Measurements from ENCODE around the gene CLN5.
A peak's percentile ranks its signal among the peaks of the same experiment; 100 is the strongest.
"Not testable (repeated sequence)": the region's sequence is repeated elsewhere in the genome, so short reads cannot be mapped to it uniquely, and the experiment has no call there.

The CLN5 gene

DNA sequence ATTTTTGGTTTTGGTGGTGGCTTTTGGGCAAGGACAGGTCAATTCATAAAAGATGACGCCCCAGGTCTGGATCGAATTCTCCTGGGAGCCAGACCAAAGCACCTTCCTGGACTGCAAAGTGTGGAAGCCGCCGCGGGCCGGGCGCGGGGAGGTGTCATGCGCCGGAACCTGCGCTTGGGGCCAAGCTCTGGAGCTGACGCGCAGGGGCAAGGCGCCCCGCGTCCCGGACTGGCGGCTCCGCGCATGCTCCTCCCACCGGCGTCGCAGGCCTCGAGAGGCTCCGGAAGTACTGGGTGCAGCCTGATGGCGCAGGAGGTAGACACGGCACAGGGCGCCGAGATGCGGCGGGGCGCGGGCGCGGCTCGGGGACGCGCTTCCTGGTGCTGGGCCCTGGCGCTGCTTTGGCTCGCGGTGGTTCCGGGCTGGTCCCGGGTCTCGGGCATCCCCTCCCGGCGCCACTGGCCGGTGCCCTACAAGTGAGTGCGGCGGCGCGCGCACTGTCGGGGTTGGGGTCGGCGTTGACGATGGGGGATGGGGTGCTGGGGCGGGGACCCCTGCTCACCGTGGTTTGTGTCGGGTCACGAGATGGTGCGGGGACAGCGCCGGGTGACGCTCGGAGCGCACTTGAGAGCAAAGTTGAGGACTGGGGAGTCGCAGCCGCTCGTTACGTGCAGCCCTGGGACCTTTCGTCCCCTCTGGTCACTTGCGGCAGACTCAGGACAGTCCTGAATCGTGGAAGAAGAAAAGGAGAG, at the start of gene CLN5:
Gene CLN5, plus strand, starts transcription at position 286 of the 752 bp plus-strand sequence. Its CDS starts 18 bp downstream, at position 304.
- DNase-seq = peak; percentile 91

- no peak for DNase-seq
Measured at GRCh38 chr13:76942363-76942762, 49.5 kb upstream of the CLN5 start.

DNA sequence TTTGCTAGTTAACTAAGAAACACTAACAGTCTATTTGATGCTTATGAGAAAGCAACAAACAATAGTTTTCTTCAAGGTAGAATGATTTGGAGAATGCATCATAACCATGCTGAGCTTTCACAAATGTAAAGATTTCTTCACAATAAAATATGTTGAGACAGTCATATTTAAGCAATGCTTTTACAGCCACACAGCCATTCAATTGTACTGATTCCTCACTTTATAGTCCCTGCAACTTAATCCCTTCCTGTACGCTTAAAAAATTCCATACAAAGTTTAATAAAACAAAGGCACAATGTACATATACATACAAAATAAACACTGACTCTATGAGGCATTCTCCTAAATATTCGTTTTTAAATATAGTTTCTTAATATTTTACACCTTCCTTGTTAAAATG, 48.2 kb upstream of the CLN5 start:
- DNase-seq = no peak

GRCh38 chr13:76944456-76944855, 47.4 kb upstream of the CLN5 start:
- DNase-seq = no peak

- no peak for DNase-seq
Measured at GRCh38 chr13:76948149-76948548, 43.7 kb upstream of the CLN5 start, which contains the start of gene ACOD1. Gene ACOD1, plus strand, starts transcription at chr13:76948511. Its CDS starts 48 bp downstream, at chr13:76948559.

GRCh38 chr13:76950101-76950500, 41.8 kb upstream of the CLN5 start:
- DNase-seq = no peak

DNA sequence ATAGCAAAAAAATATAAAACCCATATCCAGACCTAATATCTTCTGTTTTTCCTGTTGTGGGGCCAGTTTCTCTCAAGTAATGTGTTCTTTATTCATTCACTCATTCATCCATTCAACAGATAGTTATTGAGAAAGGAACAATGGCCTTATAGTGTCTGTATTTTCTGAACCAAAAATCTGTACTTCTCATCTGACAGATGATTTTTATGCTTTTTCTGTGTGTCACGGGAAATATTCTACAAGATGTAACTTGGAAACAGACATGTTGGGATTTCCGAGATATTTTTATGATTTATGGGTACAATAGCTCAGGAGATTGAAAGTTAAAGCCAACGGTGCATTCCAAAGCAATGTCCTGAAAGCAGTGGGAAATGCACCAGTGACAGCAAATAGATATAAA, 37.9 kb upstream of the CLN5 start:
- no peak for DNase-seq

DNA sequence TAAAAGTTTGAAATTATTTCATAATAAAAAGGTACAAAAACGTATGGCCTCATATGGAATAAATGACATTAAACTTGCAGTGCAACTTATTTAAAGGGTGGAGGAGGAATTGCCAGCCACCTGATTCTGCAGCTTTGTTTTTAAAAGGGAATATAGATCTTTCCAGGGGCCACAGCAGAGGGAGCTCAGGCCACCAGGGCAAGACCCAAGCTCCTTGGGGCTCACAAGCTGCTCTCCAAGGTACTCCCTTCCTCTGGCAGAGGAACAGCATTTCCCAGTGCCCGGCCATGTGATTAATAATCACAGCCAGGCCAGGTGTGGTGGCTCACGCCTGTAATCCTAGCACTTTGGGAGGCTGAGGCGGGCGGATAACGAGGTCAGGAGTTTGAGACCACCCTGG, 37.3 kb upstream of the CLN5 start:
- DNase-seq = no peak

GRCh38 chr13:76955193-76955592, 36.7 kb upstream of the CLN5 start:
- no peak for DNase-seq

DNA sequence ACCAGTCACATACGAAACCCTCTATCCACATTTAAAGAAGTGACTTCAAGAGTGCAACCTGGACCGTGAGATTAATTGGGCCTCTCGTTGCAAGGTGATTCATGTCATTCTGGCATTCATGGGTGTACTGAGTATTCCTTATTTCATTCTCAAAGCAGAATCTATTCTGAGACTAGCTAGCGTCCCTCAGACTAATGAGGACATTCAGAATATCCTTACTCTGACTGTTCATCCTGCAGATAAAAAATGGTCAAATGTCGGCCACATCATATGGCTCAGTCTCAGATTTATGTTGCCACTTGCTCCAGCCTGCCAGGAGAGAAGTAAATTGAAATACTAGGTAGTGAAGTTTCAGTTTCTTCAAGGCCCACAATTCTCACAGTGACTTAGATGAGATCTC, 36.2 kb upstream of the CLN5 start:
- no peak for DNase-seq

DNA sequence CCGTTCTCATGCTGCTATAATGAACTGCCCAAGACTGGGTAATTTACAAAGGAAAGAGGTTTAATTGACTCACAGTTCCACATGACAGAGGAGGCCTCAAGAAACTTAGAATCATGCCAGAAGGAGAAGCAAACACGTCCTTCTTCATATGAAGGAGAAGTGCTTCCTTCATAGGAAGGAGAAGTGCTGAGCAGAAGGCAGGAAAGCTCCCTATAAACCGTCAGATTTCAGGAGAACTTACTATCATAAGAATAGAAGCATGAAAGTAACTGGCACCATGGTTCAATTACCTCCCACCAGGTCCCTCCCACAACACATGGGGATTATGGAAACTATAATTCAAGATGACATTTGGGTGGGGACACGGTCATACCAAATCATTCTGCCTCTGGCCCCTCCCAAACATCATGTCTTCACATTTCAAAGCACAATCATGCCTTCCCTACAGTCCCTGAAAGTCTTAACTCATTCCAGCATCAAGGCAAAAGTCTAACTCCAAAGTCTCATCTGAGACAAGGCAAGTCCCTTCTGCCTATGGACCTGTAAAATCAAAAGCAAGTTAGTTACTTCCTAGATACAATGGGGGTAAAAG, 32.9 kb upstream of the CLN5 start:
- DNase-seq = no peak

GRCh38 chr13:76959734-76960133, 32.1 kb upstream of the CLN5 start:
- not testable (repeated sequence) for DNase-seq

DNA sequence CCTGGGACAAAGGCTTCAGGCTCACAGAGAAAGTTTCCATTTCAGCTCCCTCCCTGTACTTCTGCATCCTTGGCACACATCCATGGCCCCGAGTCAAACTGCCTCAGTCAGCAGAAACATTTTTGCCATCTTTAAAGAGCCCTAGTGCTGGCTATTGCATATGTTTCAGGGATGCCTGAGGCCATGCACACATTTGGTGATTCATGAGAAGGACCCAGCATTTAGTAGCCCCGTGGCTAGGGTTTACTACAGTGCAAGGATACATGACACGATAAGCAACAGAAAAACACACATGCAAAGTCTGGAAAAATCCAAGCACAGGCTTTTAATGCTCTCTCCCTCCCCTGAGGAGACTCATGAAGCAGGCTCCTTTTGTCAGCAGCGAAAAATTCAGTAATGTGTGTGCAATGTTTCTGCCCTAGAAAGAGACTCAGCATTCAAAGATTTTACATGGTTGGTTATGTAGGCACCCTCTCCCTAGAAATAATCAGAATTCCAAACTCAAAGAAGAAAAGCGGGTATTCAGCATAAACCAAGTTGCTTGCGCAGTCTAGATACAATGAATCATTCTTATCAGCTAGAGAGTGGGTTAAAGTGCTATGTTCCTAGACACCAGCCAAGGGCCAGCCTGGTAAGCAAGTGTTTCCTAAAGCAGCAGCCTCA, 26.0 kb upstream of the CLN5 start:
- DNase-seq = no peak

- DNase-seq = no peak
Measured at GRCh38 chr13:76967031-76967430, 24.9 kb upstream of the CLN5 start.

GRCh38 chr13:76968041-76968440, 23.8 kb upstream of the CLN5 start:
- DNase-seq = no peak

- no peak for DNase-seq
Measured at GRCh38 chr13:76969488-76970365, 22.2 kb upstream of the CLN5 start.

- no peak for DNase-seq
Measured at GRCh38 chr13:76971215-76971614, 20.7 kb upstream of the CLN5 start.

DNA sequence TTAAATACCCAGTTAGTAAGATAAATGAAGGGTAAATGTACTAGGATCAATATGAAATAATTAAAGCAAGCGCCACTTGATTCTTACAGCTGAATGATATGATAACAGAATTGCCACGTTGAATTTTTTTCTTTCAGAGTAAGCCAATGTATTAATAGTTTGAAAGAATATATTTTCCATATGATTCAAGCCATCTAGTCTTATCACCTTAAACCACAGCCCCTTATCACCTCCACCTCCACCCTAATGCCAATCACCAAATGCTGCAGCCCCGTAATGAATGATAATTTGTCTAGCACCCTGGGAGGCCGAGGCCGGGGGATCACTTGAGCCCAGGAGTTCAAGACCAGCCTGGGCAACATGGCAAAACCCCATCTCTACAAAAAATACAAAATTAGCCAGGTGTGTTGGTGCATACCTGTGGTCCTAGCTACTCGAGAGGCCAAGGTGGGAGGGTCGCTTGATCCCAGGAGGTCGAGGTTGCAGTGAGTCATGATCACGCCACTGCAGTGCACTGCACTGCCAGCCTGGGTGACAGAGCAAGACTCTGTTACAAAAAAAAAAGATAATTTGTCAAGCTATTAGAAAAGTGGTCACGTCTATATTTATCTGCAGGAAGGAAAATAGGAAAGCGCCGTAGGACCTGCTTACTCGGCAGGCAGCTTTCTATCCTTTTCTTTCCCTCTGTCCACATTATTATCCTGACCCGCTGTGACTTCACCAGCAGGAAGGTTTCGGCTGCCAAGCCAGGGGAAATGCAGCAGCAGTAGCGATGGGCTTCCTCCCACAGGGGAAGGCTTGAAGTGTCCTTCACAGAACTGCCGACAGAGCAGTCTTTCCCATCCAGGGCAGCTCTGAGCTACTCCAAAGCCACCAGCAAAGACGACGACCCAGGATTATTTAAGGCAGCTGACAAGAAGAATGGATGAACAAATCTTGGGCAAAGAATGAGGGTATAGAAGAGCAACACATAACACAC, 19.7 kb upstream of the CLN5 start:
- DNase-seq = no peak

DNA sequence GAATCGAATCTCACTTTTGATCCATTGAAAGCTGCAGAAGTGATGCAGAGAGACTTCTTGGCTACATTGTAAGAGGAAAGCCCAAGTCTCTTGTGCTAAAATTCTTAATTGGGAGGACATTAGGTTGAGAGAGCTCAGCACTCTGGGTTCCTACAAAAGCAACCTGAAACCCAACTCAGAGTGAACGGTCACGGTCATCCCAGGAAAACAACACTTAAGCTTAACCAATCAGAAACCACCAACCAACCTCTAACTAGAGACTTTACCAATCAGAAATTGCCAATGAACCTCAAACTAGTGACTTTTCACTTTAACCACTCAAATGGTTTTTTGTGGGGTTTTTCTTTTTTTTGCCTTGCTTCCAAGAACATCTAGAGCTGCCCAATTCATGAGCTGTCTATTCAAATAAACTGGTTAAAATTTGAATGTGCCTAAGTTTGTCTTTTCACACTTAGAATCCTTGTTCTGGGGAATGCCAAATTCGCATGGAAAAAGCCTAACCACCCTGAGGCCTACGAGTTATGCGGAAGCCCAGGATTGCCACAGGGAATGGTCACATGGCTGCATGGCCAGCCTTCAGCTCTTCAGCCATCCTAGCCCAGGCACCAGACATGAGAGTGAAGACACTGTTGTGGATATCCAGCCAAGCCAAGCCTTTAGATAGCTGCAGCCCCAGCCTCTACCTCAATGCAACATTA, 17.8 kb upstream of the CLN5 start:
- no peak for DNase-seq

- no peak for DNase-seq
Measured at GRCh38 chr13:76974618-76974975, 17.3 kb upstream of the CLN5 start.

GRCh38 chr13:76975863-76976262, 16.0 kb upstream of the CLN5 start:
- DNase-seq = no peak

All from stimulated activated naive CD4-positive, alpha-beta T cell treated with Interleukin-2 at 50 U/mL for 16 hours (primary cell).